GM10266 (cell line): ENCODE data around the gene CLBA1.

Experiments used
- DNase-seq: peaks from one replicate; pipeline ENCODE4 v3.0.0; 2012; ENCODE audit errors: extremely low spot score
- TF ChIP-seq, protein P1 (sequence below): IDR thresholded peaks from 2 replicates; pipeline ENCODE4 v1.5.1; 2012; ENCODE audit warnings: mild to moderate bottlenecking, low read depth; ENCODE audit not compliant: control insufficient read depth, insufficient read depth; ENCODE audit errors: missing control alignments

The CLBA1 gene

DNA sequence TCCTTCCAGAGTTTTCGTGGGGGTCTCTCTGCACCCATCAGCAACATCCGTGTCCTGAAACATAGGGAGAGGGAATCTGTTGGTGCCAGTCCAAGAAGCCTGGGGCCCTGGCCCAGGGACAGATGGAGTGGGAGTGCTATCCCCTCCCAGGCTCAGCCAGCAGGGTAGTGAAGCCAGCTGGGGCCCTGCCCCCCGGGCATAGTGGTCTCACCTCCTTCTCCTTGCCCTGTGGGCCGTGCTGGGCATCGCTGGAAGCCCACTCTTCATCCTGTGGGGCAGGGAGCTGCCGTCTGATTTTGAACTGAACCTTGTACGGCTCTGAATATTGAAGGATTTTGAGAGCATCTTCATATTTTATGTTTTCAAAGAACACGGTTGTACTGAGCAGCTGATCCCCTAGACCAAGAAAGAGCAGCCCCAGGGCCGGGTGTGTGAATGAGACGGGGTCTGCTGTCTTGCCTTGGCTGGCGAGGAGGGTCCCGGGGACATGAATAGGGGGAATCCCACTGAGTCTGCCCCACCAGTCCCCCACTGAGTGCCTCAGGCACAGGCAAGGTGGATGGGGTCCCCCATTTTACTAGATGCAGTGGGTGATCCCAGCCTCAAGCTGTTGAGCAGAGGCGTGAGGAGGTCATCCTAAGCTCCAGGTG lies 30.7 kb upstream of the CLBA1 start:
- TF ChIP-seq, protein P1, sequence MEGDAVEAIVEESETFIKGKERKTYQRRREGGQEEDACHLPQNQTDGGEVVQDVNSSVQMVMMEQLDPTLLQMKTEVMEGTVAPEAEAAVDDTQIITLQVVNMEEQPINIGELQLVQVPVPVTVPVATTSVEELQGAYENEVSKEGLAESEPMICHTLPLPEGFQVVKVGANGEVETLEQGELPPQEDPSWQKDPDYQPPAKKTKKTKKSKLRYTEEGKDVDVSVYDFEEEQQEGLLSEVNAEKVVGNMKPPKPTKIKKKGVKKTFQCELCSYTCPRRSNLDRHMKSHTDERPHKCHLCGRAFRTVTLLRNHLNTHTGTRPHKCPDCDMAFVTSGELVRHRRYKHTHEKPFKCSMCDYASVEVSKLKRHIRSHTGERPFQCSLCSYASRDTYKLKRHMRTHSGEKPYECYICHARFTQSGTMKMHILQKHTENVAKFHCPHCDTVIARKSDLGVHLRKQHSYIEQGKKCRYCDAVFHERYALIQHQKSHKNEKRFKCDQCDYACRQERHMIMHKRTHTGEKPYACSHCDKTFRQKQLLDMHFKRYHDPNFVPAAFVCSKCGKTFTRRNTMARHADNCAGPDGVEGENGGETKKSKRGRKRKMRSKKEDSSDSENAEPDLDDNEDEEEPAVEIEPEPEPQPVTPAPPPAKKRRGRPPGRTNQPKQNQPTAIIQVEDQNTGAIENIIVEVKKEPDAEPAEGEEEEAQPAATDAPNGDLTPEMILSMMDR, result no peak
- DNase-seq, result no peak

DNA sequence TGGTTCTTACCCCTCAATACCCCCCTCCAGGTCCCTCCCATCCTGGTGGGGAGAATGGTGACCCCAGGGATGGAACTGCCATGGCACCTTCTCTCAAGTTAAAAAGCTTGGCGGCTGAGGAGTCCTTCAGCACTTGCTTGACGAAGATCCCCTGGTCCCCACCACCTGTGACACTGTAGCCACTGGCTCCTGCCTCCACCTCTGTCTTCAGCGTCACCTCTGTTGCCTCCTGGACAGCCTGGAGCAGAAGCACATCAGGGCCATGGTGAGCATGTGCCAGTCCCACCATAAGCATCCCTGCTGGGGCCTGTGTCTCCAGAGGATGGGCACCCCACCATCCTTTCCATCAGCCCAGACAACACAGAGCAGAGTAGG lies 30.2 kb upstream of the CLBA1 start:
- TF ChIP-seq, protein P1, result no peak
- DNase-seq, result no peak

DNA sequence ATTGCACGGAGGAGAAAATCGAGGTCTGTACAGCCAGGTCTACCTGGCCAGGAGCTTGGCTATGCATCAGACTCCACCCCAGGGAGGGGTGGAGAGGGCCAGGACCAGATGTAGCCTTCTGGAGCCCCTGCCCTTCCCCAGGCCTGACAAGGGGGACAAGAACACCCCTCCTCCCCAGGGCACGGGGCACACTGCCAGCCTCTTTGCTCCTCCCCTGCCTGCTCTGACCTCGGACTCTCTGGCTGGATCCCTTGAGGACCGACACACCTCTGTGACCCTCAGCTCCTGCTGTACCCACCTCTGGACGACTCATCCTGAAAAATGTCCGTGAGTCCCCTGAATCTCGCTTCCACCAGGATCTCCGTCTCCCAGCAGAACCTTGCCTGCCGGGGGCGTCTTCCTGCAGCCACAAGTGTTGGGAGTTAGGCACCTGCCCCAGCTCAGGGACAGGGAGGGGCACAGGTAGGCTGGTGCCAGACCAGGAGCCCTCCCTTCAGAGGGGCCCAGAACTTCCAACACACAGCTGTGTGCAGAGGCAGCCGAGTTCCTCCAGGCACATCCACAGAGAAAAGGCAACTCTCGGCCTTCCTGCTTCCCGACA lies 29.2 kb upstream of the CLBA1 start:
- TF ChIP-seq, protein P1, result no peak

DNA sequence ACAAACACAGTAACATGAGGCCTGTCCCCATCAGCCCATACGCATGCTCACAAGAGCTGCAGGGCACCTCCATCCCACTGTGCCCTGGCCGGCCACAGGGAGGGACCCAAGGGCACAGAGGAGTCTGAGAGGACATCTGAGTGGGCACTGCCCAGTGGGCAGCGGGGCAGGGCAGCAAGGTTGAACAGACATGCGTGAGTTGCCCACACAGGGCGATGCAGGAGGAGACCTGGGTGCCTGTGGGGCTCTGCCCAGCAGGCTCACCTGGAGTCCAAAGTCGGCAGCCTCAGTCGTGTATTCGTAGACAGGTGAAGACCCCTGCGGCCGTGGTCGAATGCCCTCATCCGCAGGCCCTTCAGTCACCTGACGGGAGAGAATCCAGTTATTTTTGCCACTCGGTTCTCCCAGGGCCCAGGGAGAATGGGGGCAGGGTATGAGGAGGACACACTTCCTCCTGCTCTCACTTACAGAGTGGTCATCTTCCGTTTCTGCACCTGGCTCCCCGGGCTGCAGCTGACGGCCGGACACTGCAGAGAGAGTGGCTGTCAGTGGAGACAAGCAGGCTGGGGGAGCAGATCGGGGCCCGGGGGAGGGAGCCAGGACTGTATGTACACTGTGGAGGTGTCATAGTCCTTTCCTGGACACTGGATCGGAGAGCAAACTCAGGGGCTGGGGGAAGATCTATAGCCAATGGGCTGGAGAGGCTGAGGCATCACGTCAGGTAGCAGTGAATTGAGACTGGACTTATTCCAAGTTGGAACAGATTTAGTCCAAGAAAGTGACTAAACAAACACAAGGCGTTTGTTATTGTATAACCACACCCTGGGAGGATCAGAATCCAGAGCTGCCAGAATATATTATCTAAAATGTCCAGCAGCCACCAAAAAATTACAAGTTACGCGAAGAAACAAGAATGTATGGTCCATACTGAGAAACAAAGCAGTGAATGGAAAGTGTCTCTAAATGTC lies 28.2 kb upstream of the CLBA1 start:
- no peak for DNase-seq
- TF ChIP-seq, protein P1, result no peak

More for the DNA sequence above, 29.2 kb upstream of the CLBA1 start:
- DNase-seq, result no peak

DNA sequence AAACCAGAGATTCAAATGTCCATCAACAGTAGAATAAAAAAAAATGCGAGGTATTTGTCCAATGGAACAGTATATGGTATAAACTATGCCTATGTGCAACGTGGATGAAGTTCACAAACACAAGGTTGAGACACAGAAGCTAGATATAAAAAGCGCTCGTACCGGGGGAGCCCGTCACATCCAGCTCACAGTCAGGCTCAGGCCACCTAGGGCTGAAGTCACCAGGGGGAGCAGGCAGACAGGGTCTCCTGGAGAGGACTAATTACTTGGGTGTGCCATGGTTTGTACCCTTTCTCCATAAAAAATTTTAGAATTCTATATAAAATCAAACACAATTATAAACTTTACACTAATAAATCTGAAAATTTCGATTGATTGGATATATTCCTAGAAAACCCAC lies 21.0 kb upstream of the CLBA1 start:
- TF ChIP-seq, protein P1, result no peak
- DNase-seq, result no peak

DNA sequence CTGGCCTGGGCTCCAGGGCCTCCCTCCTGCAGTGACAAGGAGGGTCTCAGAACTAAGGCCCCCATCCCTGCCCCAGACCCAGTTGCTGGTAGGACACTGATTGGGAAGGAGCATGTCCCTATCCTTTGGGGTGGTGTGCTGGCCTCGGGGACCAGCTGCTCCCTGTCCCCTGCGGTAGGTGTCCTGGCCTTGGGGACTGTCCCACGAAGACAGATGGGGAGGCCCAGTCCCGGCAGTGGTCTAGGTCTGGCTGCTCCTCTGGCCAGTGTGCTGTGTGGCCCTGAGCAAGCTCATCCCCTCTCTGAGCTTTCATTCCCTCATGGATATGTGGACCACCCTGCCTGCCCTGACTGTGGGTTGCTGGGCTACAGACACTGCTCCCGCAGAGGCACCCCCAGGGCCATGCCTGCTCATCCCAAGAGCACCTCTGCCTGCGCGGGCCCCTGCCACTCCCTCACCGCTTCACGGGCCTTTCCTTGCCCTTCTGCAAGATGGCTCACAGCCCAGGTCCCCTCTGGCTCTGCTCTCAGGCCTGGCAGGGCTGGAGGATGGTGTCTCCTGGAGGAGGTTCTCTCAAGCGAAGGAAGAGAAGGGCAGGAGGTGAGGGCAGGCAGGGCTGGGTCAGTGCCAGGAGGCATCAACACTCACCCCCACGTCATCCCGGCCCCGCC lies 19.9 kb upstream of the CLBA1 start:
- no peak for DNase-seq
- TF ChIP-seq, protein P1, result no peak
